KBM-7 (cell line): ENCODE results near the gene NT5DC4.

Experiments
- DNase-seq: peaks from one replicate; pipeline ENCODE4 v3.0.0-alpha.2; 2015
- in situ Hi-C: fragments of 300-500 bp; cut with MboI; formaldehyde crosslinking; loops from 2 replicates; pipeline ENCODE4 v1.14.3; 2020; ENCODE audit warnings: low sequenced_read_pairs, low pct_unique_long_range_greater_than_20kb, mixed read lengths

Gene NT5DC4

DNA sequence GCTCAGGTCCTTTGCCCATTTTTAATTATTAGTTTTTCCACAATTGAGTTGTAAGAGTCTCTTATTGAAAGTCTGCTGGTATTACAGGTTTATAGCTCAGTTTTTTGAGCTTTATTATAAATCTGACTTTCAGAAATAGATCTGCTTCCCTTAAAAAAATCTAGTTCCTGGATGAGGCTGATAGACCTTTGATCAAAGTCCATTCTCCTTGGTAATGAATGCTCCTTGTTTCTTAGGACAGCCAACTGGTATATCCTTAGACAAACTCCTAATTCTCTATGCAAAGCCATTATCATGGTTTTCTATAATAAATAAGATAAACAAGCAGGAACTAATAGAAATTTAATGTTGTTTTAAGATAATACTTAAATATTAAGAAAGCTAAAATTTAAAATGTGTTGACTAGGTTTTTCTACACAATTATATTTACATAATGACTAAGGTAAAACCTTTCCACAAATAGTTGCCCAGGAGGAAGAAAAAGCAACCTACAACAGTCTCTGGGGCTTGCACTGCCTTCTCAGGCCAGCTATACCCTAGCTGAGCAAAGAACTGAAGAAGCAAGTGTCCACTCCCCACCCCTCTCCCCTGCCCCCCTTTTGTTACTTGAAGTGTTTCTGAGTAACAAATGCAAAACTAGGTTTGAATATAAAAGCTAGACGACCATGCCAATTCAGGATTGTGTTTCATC is 16.9 kb downstream of the NT5DC4 start:
- in situ Hi-C loops: no loop called here
- no peak for DNase-seq

DNA sequence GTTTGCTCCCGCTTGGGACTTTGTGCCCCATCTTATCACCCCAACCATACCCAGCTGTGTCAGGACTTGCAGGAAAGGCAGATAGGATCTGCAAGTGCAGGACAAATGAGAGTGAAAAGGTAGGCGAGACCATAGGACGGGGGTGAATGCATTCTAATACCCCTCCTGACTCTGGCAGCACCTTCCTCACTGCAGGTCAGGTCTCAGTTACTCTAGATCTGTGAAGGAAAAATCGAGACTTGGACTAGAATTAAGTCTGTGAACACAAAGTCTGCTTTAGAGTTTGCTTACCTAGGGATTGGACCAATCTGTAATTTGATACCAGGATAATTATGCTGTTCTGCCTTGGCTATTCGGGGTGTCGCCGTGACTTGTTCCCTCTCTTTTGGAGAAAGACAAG is 19.7 kb downstream of the NT5DC4 start:
- in situ Hi-C loops: no loop called here
- DNase-seq: no peak

DNA sequence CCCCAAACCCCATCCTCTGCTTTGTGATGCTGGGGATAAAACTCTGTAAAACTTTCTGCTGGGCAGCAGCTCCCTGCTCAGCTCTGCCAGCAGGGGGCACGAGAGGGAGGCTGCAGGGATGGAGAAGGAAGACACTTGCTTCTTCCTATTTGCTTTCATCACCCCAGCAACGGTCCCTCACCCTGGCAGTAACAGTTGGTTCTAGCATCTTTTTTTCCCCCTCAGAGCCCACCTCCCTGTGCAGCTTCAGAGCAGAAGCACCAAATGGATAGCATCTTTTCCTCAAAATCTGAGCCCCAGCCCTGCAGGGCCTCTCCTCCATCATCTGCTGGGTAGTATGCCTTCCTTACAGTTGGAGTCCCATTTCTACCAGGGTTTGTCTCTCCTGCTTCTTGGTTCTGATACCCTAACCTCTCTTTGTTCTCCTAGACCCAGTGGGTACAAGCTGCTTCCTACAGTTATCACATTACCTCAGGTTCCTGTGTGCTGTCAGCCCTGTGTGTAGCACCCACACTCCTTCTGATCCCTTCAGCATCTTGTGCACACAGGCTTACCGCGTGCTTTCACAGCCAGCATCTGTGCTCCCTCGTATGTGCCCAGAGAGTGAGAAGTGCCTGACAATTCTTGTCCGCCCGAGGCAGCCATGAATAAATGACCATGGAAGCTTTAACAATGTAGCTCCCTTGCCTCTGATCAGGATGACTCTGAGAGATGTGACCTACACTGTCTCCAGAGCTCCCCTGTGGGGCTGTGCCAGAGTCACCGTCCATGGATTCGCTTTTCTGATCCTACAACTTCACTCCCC is 29.1 kb downstream of the NT5DC4 start:
- peak; percentile 91 for DNase-seq
- in situ Hi-C loops: no loop called here

DNA sequence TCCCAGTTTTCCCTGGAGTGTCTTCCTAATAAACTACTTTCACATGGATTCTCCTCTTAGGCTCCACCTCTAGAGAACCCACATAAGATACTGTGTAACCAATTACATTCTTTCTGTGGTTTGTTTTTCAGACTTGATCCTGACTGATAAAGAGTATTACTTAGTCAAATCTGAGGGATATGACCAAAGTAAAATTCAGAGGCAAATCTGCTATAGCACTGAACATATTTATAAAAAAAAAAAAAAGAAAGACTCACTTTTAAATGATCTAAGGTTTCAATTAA is 29.7 kb downstream of the NT5DC4 start:
- in situ Hi-C loops: no loop called here
- DNase-seq: no peak

DNA sequence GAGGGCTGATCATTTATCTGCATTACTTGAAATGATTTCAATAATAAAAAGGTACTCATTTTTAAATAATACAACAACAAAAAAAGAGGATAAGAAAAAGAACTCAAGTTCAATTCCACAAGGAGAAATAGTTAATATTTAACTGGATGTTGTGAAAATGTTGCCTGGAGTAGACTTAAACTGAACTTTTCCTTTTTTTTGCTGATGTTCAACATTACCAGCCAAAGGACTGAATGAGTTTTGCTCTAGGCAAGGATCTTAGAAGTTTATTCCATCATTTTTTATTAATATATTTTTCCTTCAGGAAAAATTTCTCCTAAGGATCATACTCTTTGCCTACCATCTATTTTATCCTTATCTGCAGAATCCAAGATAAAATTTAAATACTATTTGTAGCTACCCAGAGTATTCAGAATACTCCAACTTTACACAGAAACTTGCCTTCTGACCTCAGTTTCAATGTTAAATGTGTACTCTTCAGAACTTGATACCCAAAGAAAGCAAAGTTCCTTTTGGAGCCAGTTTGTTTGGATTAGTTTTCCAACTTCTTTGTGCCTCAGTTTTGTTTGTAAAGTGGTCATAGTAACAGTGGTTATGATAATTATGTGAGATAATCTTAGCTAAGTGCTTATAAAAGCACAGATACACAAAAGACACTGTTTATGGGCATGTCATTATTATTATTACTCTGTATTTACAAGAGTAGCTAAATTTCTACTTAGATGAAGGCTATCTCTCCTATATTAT is 30.8 kb downstream of the NT5DC4 start:
- in situ Hi-C loops: no loop called here
- DNase-seq: no peak

DNA sequence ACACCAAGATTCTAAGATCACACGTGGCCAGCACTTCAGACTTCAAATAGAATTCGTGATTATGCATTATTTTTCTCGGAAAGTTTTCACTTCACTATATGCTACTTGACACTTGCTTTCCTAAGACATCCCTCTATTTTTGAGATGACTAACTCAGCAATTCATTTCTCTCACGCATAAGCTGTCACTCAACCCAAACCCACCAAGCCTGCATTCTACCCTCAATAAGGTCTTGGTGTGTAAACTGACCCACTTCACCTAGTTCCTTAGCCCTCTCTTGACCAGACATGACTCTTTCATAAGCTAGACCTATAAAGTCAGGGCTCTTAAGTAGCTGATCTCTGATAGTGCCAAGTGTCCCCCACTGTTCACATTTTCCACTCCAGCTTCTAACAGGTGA is 31.8 kb downstream of the NT5DC4 start:
- in situ Hi-C loops: no loop called here
- no peak for DNase-seq

DNA sequence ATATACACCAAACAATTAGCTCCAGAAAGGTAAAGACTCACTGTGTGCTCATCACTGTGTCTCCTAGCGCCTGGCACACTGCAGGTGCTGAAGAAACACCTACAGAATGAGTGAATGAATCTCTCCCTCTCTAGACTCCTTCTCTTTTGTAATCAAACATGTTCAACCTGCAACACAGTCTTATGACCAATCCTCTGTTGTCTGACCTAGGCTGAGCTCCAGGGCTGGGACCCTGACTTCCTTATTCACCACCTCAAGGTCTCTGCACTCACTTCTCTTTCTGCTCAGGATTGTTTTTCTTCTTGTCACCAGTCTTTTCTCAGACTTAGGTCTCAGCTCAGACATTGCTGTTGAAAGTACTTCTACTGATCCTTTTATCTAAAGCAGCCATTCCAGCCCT is 33.7 kb downstream of the NT5DC4 start:
- peak; percentile 57 for DNase-seq
- in situ Hi-C loops: no loop called here

DNA sequence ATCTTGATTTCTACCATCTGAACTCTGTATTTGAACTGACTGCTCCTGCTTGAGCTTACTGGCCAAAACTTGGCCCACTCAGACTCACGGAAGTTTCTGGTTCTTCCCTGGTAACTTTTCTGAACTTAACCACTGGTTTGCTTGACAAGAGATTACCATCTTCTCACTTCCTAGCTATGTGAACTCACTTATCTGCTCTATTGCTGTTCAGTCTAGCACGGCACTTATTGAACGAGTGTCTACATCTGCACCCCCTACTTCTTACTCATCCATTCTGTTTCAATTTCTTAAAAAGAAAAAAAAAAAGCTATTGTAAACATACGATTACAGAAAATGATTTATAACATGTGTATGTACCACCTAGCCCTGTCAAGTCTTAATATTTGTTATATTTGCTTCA is 34.6 kb downstream of the NT5DC4 start:
- no peak for DNase-seq
- in situ Hi-C loops: no loop called here

DNA sequence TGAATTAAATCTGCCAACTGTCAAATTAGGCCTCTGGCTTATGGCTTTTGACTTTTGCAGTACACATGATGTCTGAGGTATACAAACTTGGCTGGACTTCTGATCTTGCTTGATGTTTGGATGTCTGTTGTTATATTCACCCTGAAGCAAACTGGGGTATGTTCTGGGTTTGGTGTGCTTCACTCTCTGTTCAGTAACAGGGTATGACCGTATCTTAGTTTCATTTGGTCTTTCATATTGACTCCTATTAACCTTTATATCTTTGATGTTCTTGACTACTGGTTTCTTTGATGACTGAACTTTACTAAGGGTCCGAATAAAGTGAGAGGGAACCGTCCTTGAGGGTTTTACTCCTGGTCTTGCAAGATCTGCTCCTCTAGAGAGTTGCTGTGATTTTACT is 35.4 kb downstream of the NT5DC4 start:
- no peak for DNase-seq
- in situ Hi-C loops: no loop called here

DNA sequence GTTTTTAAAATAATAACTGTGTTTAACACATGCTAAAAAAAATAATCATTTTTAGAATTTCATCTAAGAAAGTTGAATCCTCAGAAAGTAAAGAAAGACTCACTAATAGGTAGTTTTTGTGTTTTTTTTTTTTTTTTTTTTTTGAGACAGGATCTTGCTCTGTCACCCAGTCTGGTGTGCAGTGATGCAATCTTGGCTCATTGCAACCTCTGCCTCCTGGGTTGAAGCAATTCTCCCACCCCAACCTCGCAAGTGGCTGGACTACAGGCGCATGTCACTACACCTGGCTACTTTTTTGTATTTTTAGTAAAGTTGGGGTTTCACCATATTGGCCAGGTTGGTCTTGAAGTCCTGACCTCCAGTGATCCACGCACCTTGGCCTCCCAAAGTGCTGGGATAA is 36.4 kb downstream of the NT5DC4 start:
- in situ Hi-C loops: no loop called here
- no peak for DNase-seq

DNA sequence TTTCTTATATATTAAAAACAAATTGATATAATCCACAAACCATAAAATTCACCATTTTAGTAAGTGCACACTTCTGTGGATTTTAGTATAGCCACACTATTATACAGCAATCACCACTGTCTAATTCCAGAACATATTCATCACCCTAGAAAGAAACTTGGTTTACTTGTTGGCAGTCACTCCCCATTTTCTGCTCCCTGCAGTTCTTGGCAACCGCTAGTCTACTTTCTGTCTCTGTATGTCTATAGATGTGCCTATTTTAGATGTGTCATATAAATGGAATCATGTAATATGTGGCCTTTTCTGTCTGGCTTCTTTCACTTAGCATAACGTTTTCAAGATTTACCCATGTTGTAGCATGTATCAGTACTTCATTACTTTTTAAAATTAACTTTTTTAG is 37.9 kb downstream of the NT5DC4 start:
- in situ Hi-C loops: no loop called here
- no peak for DNase-seq

DNA sequence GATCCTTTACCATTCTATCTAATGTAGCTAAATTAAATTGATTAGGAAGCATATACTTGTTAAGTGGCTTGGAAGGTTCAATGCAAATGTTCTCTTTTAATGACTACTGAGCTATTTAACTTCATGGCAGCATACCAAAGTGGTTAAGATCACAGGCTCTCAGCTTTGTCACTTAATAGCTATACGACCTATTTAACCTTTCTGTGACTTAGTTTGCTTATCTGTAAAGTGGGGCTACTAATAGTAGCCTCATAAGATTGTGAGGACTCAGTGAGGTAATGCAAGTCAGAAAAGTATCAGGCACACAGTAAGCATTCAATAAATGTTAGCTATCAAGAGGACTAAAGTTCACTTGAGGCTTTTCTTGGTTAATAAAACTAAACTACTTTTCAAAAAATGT is 39.3 kb downstream of the NT5DC4 start:
- no peak for DNase-seq
- in situ Hi-C loops: no loop called here

DNA sequence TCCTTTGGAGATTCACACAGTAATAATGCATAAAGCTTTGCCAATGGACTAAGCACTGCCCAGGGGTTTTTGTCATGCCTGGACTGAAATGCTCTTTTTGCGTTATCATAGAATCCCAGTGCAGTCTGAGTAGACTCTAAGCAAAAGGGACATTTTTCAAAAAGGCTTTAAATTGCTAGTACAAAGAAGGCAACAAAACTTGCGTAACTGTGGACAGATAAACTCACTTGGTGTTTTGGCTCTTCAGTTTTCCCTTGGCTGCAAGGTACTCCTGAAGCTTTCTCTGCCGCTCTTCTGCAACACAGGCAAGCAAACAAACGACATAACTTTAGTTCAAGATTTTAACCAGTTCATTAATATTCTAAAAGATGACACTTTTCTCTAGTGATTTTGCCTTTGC is 41.5 kb downstream of the NT5DC4 start:
- in situ Hi-C loops: no loop called here
- DNase-seq: no peak

DNA sequence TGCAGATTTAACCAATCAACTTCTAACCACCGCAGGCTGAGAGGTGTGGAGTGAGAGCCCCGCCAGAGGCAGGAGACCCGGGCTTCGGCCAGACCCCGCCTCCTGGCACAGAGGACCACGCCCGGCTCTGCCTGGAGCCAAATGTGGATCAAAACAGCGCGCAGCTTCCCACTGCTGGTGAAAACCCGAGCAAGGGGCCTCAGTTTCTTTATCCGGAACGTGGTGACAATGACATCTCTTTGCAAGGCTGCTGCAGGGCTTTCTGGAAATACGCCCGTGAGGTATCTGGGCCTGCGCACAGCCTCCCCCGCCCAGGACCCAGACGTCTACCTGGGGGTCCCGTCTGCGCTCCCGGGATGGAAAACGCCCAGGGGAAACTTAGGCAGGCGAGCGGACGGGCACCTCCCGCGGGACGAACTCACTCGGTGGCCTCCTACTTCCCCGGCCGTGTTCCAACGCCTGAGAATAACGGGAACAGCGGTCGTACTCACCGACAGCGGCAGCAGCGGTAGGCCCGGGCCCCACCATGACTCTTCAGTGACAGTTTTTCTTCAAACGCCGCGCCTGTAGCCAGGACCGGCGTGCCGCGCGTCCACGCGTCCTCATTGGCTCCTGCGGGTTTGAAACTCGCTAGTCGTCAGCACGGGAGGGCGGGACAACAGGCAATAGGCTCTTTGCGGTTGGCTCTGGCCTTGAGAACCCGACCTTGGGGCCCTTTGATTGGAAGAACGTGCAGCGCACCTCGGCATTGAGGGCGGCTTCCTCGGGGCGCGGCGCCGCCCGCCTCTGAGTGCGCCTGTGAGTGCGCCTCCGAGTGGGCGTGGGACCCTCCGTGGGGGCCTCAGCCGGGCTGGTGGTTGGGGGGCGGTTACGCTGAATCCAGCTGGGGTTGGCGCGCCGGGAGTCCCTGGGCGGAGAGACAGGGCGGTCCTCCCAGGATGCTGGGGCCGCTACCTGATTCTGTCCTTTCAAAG is 43.5 kb downstream of the NT5DC4 start, which contains the start of gene CKAP2L:
Gene CKAP2L, minus strand, starts transcription at position 539 of the 974 bp plus-strand sequence. Its CDS starts 11 bp downstream, at position 528.
- peak; percentile 97 for DNase-seq
- in situ Hi-C loops: no loop called here

DNA sequence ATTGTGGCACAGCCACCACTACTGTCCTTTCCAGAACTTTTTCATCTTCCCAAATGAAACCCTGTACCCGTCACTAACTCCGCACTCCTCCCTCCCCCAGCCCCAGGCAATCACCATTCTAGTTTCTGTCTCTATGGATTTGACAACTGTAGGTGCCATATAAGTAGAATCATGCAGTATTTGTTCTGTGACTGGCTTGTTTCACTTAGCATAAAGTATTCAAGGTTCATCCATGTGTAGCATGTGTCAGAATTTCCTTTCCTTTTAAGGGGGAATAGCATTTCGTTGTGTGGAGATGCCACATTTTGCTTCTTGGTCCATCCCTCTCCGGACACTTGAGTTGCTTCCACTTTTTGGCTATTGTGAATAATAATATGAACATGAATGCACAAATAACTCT is 44.4 kb downstream of the NT5DC4 start:
- in situ Hi-C loops: no loop called here
- DNase-seq: no peak

DNA sequence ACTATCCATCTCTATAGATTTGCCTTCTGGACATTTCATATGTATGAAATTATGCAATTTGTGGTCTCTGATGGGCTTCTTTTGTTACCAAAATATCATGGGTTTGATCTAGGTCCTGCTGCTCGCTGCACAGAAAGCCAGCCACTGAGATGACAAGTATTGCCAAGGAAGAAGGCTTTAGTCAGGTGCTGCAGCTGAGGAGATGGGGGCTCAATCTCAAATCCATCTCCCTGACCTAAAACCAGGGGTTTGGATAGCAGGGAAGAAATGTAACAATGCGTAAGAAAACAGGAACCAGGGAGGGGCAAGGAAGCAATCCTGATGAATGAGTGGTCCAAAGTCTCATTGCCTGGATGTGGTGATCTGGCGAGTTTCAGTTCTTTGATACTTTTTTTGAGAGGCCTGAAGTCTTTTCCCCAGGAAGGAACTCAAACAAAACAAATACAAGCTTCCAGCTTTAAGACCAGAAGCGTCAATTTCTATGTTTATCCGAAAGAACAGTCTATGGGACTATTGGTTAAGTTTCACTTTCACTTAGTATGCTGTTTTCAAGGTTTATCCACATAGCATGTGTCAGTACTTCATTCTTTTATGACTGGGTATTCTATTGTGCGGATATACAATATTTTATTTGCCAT is 47.0 kb downstream of the NT5DC4 start:
- in situ Hi-C loops: no loop called here
- no peak for DNase-seq

DNA sequence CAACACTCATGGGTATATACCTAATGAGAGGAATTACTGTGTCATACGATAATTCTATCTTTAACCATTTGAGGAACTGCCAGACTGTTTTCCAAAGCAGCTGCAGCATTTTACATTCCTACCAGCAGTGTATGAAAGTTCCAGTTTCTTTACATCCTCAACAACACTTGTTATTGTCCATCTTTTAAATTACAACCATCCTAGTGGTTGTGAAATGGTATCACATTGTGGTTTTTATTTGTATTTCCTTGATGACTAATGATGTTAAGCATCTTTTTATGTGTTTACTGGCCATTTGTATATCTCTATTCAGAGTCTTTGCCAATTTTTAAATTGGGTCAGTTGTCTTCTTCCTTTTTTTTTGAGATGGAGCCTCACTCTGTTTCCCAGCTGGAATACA is 47.6 kb downstream of the NT5DC4 start:
- in situ Hi-C loops: no loop called here
- DNase-seq: no peak

DNA sequence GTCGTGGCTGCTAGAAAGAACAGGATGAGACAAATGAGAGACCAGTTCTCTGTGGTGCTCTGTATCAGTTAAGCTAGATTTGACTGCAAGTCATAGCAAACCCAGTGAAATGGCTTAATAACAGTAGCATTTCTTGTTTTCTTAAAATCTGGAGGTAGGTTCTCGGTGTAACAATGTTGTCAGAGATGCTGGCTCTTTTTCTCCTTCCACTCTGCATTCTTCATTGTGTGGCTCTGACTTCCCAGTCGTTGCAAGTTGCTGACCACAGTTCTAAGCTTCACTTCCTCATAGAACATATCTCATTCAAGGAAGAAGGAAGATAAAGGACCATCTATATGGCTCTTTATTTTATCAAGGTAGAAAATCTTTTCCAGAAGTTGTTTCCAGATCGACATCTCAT is 51.5 kb downstream of the NT5DC4 start:
- in situ Hi-C loops: no loop called here
- DNase-seq: peak; percentile 66
